ENCODE measurements around the gene PLXDC2.
"Not testable (repeated sequence)": the region's sequence is repeated elsewhere in the genome, so short reads cannot be mapped to it uniquely, and the experiment has no call there.

PLXDC2 gene

GRCh38 chr10:19816411-19817230 lies at the start of gene PLXDC2:
Gene PLXDC2, plus strand, starts transcription at chr10:19816432.
- peak; percentile 72 for DNase-seq (ENCODE audit: low spot score)

GRCh38 chr10:19767876-19768275 lies 48.4 kb upstream of the PLXDC2 start:
- DNase-seq (ENCODE audit: low spot score): no peak

GRCh38 chr10:19769826-19770225 lies 46.4 kb upstream of the PLXDC2 start:
- DNase-seq (ENCODE audit: low spot score): not testable (repeated sequence)

GRCh38 chr10:19772972-19773371 lies 43.3 kb upstream of the PLXDC2 start:
- DNase-seq (ENCODE audit: low spot score): no peak

- DNase-seq (ENCODE audit: low spot score): peak; percentile 34
Measured at GRCh38 chr10:19775296-19775695, 40.9 kb upstream of the PLXDC2 start.

GRCh38 chr10:19777806-19778205 lies 38.4 kb upstream of the PLXDC2 start:
- DNase-seq (ENCODE audit: low spot score): no peak

- DNase-seq (ENCODE audit: low spot score): no peak
Measured at GRCh38 chr10:19778996-19779395, 37.2 kb upstream of the PLXDC2 start.

GRCh38 chr10:19782430-19783089 lies 33.7 kb upstream of the PLXDC2 start:
- no peak for DNase-seq (ENCODE audit: low spot score)

- no peak for DNase-seq (ENCODE audit: low spot score)
Measured at GRCh38 chr10:19783721-19784120, 32.5 kb upstream of the PLXDC2 start.

- DNase-seq (ENCODE audit: low spot score): no peak
Measured at GRCh38 chr10:19785366-19785765, 30.9 kb upstream of the PLXDC2 start.

GRCh38 chr10:19788075-19788686 lies 28.1 kb upstream of the PLXDC2 start:
- DNase-seq (ENCODE audit: low spot score): peak; percentile 52

- no peak for DNase-seq (ENCODE audit: low spot score)
Measured at GRCh38 chr10:19788902-19789301, 27.3 kb upstream of the PLXDC2 start.

- DNase-seq (ENCODE audit: low spot score): no peak
Measured at GRCh38 chr10:19789607-19790006, 26.6 kb upstream of the PLXDC2 start.

- DNase-seq (ENCODE audit: low spot score): no peak
Measured at GRCh38 chr10:19791032-19791431, 25.2 kb upstream of the PLXDC2 start.

GRCh38 chr10:19795684-19796083 lies 20.5 kb upstream of the PLXDC2 start:
- no peak for DNase-seq (ENCODE audit: low spot score)

GRCh38 chr10:19800161-19800560 lies 16.1 kb upstream of the PLXDC2 start:
- DNase-seq (ENCODE audit: low spot score): no peak

GRCh38 chr10:19801369-19801768 lies 14.9 kb upstream of the PLXDC2 start:
- DNase-seq (ENCODE audit: low spot score): no peak

- no peak for DNase-seq (ENCODE audit: low spot score)
Measured at GRCh38 chr10:19803676-19804075, 12.6 kb upstream of the PLXDC2 start.

GRCh38 chr10:19809481-19809880 lies 6.8 kb upstream of the PLXDC2 start:
- no peak for DNase-seq (ENCODE audit: low spot score)

GRCh38 chr10:19811540-19811939 lies 4.7 kb upstream of the PLXDC2 start:
- DNase-seq (ENCODE audit: low spot score): peak; percentile 63

GRCh38 chr10:19812976-19813375 lies 3.3 kb upstream of the PLXDC2 start:
- no peak for DNase-seq (ENCODE audit: low spot score)

GRCh38 chr10:19815036-19815730 lies 1.0 kb upstream of the PLXDC2 start:
- DNase-seq (ENCODE audit: low spot score): no peak

Data from Ammon's horn (tissue), 1 donor.